Ovary (tissue), 9 donors: ENCODE results near the gene TRAFD1. TPM values are rescaled to one million over a fixed set of nuclear protein-coding genes. Genes with fewer than 3 reads are reported as not detected.

Experiments used
- DNase-seq, 5 donors: peaks; one replicate each; pipeline ENCODE4 v3.0.0-alpha.2; 2019 to 2020
- H3K27ac ChIP-seq, 2 donors: fragments of 200-600 bp; one replicate each; pipeline versions ENCODE4 v1.5.1 to v1.8.0; 2019 to 2022
- H3K27me3 ChIP-seq: fragments of 200-600 bp; one replicate; pipeline ENCODE4 v1.8.0; 2022
- H3K36me3 ChIP-seq: fragments of 200-600 bp; sonication (generic); one replicate; pipeline ENCODE4 v1.5.1; 2019
- H3K4me1 ChIP-seq: one replicate; pipeline ENCODE4 v1.8.1; 2013; ENCODE audit warnings: mild to moderate bottlenecking, moderate library complexity; ENCODE audit not compliant: insufficient read depth
- H3K4me3 ChIP-seq: fragments of 200-600 bp; sonication (generic); one replicate; pipeline ENCODE4 v1.5.1; 2017
- H3K9me3 ChIP-seq, 2 donors: fragments of 200-600 bp in 1 of 2; sonication (generic) in 1 of 2; one replicate each; pipeline versions ENCODE4 v1.5.1 to v1.8.1; 2013 to 2019; ENCODE audit warnings: mild to moderate bottlenecking in 1 of 2, moderate library complexity in 1 of 2
- EP300 ChIP-seq: sonication (generic); formaldehyde crosslinking; IDR thresholded peaks from one replicate; pipeline ENCODE4 v1.6.1; 2017; ENCODE audit warnings: antibody characterized with exemption
- POLR2A ChIP-seq: fragments of 450-650 bp; IDR thresholded peaks from one replicate; pipeline ENCODE4 v1.6.1; 2017; ENCODE audit warnings: antibody characterized with exemption, mild to moderate bottlenecking, moderate library complexity
- WGBS, 3 donors: extraction: QIAGEN DNeasy Blood & Tissue Kit in 1 of 3; methylation state at CpG; one replicate each; pipeline versions ENCODE4 v1.1.5 to v1.1.7; 2013 to 2017; 5-methylcytosine and 5-hydroxymethylcytosine counted together
- intact Hi-C, 4 donors: fragments of 100-400 bp; cut with DNase I; formaldehyde crosslinking; loops; one replicate each; pipeline versions ENCODE4 v1.11.0 to v1.15.1; 2022 to 2023
- polyA plus RNA-seq, 2 donors: library from polyadenylated mRNA; stranded (reverse); fragments of 200-250 nt in 1 of 2; fragments of 350-450 nt in 1 of 2; fragmentation: Illumina TruSeq in 1 of 2; extraction: RNeasy Lipid Tissue Mini Kit (QIAGEN cat#74804) in 1 of 2; gene quantifications; one replicate each; pipeline ENCODE4 v1.2.3, GENCODE V29; 2013 to 2014
- total RNA-seq, 7 donors: library from RNA; depleted of rRNA in 2 of 7; stranded (reverse); fragments of >200 nt in 2 of 7; fragmentation: NEBNext Ultra II Directional in 3 of 7; extraction: Animal tissue kit (Norgen Biotek cat#: 25700) in 3 of 7; gene quantifications; one replicate each; pipeline versions ENCODE4 v1.1.0 to v1.2.4, GENCODE V29; 2016 to 2023
- TF ChIP-seq, protein P1 (sequence below), 3 donors: fragments of 450-650 bp in 2 of 3; fragments of 200-600 bp in 1 of 3; IDR thresholded peaks; one replicate each; pipeline versions ENCODE4 v1.5.1 to v1.8.0; 2016 to 2022; ENCODE audit warnings: antibody characterized with exemption in 3 of 3, mild to moderate bottlenecking in 1 of 3
- donor health status: DM: no; HTN: no; CAD: no; lungs with moderate emphysema.
- donor health status: DM: no; HTN: no; CAD: no.
- donor health status: Bipolar disorder and iron deficiency.
- donor health status: DM: yes; HTN: yes; CAD: no.
- donor health status: DM: no; HTN: no; CAD: no.
- donor health status: DM: yes; HTN: yes; CAD: no.

The TRAFD1 gene
- total and polyA plus RNA-seq, 9 donors, result 13.9 to 49.6 (median 25.5) TPM

DNA sequence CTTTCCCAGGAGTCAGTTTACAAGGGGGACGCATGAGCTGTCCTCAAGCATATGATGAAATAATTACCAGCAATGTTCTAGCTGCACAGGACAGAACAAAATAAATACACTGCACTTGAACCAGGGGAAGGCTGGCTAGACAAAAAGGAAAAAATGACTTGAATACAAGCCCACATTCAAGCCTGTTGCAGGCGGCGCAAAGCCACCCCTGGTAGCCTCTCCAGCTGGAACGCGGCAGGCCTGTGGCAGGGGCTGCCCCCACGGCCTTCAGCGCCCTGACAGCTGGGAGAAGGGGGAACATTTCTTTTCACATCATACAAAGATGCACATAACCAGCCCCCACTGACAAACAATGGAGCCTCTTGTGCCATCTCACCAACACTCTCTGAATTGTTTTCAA lies 57.1 kb downstream of the TRAFD1 start:
- H3K36me3 ChIP-seq, result no peaks in the 10 kb centered on the region
- no peak for DNase-seq
- H3K9me3 ChIP-seq, result no peaks in the 10 kb centered on the region
- no peaks in the 10 kb centered on the region for H3K27me3 ChIP-seq
- intact Hi-C loops, result no loop called here
- no peak for TF ChIP-seq EP300
- no peak for TF ChIP-seq POLR2A
- TF ChIP-seq, protein P1, sequence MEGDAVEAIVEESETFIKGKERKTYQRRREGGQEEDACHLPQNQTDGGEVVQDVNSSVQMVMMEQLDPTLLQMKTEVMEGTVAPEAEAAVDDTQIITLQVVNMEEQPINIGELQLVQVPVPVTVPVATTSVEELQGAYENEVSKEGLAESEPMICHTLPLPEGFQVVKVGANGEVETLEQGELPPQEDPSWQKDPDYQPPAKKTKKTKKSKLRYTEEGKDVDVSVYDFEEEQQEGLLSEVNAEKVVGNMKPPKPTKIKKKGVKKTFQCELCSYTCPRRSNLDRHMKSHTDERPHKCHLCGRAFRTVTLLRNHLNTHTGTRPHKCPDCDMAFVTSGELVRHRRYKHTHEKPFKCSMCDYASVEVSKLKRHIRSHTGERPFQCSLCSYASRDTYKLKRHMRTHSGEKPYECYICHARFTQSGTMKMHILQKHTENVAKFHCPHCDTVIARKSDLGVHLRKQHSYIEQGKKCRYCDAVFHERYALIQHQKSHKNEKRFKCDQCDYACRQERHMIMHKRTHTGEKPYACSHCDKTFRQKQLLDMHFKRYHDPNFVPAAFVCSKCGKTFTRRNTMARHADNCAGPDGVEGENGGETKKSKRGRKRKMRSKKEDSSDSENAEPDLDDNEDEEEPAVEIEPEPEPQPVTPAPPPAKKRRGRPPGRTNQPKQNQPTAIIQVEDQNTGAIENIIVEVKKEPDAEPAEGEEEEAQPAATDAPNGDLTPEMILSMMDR (IDR thresholded peaks at IDR 0.05), result no peak
- H3K4me1 ChIP-seq, result peaks cover 1% of the 10 kb centered on the region
- WGBS, 3 donors, result 46 to 67% (median 49%) methylated on average over 7 of the region's 7 CpGs
- H3K27ac ChIP-seq, result no peak overlapping the region
- no peak overlapping the region for H3K4me3 ChIP-seq

DNA sequence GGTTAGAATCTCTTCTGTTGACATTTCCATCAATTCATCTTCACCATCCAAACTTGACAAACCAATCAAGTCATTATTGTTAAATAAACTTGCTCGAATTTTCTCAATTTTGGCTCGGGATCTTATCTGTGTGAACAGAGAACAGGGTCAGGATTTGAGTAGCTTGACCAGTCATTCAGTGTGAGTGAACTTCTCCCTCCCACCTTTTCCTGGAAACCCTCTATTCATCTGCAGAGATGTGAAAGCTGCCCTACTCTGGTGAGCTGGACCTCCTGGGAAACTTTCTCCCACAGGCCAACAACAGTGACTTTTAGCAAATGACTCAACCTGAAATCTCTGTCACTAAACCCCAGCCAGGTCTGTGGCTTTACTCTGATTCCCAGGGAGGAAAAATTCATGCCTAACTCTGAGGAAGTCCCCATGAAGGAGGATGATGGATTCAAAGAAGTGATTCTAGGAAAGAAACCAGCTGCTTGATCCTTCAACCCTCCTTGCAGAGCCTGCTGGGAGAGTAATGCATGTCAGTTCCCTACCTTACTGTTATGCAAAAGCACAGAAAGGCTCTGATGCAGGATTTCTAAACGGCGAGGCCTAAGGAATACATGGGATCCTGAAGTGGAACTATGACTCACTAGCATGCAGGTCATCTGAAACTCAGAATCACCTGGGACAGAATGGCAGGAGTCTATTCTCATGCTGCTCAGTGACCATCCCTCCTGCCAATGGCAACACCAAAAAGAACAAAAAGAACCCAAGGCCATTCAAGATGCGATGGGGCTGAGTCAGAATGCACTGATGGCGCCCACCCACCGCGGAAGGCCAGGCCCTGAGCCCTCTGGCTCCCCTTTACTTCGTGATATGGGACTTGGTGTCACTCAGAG lies 58.0 kb downstream of the TRAFD1 start:
- TF ChIP-seq, protein P1 (IDR thresholded peaks at IDR 0.05), result no peak
- TF ChIP-seq POLR2A (no peak), EP300 (no peak)
- Histone ChIP-seq H3K9me3 (no peaks in the 10 kb centered on the region), H3K4me1 (peaks cover 1% of the 10 kb centered on the region), H3K4me3 (no peak overlapping the region), H3K27me3 (no peaks in the 10 kb centered on the region), H3K36me3 (no peaks in the 10 kb centered on the region), H3K27ac (no peak overlapping the region)
- 68 to 72% (median 69%) methylated on average over 9 of the region's 9 CpGs for WGBS, 3 donors
- DNase-seq, result no peak
- intact Hi-C loops, result no loop called here

DNA sequence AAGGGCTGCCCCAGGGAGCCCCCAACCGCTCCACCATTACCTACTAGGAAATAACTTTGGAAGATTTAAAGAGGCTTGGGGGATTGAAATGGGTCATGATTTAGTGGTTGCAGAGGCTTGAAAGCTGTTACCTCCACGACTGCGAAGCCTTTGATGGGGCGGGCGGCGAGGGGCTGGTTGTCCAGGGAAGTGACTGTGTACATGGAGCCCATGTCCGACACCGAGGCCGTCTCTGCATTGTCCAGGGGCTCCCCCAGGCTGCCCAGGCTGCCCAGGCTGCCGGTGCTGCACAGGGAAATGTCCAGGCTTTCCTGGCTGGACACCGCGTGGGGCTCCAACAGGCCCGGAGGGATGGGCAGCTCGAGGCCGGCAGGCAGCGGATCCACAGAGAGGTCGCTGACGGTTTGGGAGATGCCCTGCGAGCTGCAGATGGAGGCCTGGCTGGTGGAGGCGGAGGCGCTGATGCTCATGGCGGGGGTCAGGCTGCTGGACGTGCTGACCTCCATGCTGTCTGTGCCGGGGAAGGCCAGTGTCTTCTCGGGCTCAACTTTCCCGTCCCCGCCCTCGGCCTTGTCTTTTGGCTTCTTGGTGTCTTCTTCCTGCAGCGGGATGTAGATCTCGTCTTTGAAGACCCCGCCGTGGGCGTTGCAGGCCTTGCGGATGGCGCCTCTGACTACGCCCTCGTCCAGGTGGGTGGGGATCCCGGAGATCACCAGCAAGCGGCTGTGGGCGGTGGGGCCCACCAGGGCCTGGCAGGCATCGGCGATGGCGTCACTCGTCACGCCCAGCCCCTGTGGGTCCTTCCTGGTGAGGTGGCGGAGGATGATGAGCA lies 58.9 kb downstream of the TRAFD1 start:
- intact Hi-C loops, result no loop called here
- DNase-seq, result no peak
- TF ChIP-seq, protein P1 (IDR thresholded peaks at IDR 0.05), result no peak
- TF ChIP-seq POLR2A (no peak), EP300 (no peak)
- Histone ChIP-seq H3K4me1 (peaks cover 1% of the 10 kb centered on the region), H3K9me3 (no peaks in the 10 kb centered on the region), H3K4me3 (no peak overlapping the region), H3K27ac (no peak overlapping the region), H3K27me3 (no peaks in the 10 kb centered on the region), H3K36me3 (no peaks in the 10 kb centered on the region)
- 94 to 95% (median 94%) methylated on average over 44 to 46 of the region's 46 CpGs for WGBS, 3 donors

DNA sequence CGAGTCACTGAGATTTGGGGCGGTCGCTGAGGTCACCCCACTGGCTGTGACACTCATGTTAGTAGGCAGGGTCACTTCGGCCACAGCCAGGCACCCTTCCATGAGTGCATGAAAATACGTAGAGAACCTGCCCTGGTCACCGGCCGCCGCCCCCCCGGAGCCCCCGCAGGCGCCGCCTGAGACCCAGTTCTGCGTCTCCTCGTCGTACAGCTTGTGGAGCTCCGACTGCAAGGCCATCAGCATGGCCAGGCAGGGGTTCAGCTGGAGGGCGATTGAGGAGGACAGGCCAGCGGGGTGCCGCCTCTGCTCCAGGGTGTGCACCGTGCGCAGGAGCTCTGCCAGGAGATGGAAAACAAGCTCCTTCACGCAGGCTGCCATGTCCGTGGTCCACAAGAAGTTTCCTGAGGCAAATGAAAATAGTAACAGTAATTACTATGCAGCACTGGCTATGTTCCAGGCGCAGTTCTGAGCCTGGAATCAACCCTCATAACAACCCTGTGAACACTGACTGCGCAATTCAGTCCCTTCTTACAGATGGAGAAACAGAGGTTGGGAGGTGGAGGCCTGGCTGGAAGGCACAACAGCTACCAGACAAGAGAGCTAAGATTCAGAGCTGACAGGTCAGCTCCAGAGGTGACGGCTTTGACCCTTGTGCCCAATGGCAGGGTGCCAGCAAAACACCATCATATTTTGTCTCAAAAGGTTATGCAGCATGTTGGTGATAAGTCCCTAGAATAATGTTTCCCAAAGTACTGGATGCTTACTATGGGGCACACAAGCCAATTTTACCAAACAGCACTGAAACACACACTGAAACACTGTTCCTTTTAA lies 59.9 kb downstream of the TRAFD1 start:
- H3K4me3 ChIP-seq, result no peak overlapping the region
- WGBS, 3 donors, result 90 to 93% (median 90%) methylated on average over 26 of the region's 26 CpGs
- H3K4me1 ChIP-seq, result peaks cover 1% of the 10 kb centered on the region
- intact Hi-C loops, result no loop called here
- no peaks in the 10 kb centered on the region for H3K27me3 ChIP-seq
- no peak overlapping the region for H3K27ac ChIP-seq
- no peak for TF ChIP-seq POLR2A
- no peak for TF ChIP-seq EP300
- TF ChIP-seq, protein P1 (IDR thresholded peaks at IDR 0.05), result no peak
- DNase-seq, result no peak
- no peaks in the 10 kb centered on the region for H3K9me3 ChIP-seq
- no peaks in the 10 kb centered on the region for H3K36me3 ChIP-seq
